Left lobe of liver (tissue), 2 donors: ENCODE results near the gene FSTL4. TPM values are rescaled to one million over a fixed set of nuclear protein-coding genes. Genes with fewer than 3 reads are reported as not detected.

ENCODE experiments used
- ATAC-seq: fragments of 200-7000 bp; cut with Tn5 transposase; one replicate; pipeline ENCODE4 v1.9.1; 2020; ENCODE audit warnings: mild to moderate bottlenecking, moderate library complexity
- DNase-seq: peaks from one replicate; pipeline ENCODE4 v3.0.0-alpha.2; 2020; ENCODE audit warnings: low spot score
- total RNA-seq: library from RNA; stranded (reverse); gene quantifications from one replicate; pipeline ENCODE4 v1.2.1, GENCODE V29; 2021
- donor health status: DM: no; HTN: no; CAD: no; lungs with moderate emphysema.
- donor health status: DM: no; HTN: yes; CAD: no.

The FSTL4 gene
- total RNA-seq, 1 donor from 2014 or later: not detected

DNA sequence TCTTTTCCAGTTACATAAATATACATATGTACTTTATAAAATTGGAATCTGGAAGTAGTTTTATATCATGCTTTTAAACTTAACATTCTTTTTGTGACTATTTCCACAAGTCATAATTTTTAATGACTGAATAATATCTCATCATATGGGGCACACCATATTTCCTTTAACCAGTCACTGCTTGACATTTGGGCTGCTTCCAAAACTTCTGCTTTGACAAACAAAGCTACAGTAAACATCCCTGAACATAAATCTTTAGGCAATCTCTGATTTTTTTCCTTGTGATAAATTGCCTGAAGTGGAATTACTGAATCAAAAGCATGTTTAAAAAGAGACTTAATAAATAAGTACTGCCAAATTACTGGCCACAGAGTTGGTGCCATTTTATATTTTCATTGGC, 178.0 kb downstream of the FSTL4 start:
- DNase-seq (no peak), ATAC-seq (no peak)

DNA sequence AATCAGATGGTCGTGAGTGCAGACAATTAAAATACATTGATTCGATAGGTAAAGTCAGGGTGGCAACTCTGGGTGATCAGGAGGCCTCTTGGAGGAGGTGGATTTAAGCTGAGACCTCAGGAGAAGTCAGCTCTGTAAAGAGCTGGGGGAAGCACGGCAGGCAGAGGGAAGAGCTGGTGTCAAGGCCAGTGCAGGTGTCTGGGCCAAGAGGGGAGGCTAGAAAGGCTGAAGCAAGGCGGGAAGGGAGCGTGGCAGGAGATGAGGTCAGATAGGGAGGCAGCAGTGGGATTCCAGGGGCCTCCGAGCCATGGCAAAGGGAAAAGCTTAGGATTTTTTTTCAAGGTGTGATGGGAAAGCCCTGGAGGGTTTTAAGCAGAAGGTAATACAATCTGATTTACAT, 178.7 kb downstream of the FSTL4 start:
- ATAC-seq (no peak), DNase-seq (no peak)

DNA sequence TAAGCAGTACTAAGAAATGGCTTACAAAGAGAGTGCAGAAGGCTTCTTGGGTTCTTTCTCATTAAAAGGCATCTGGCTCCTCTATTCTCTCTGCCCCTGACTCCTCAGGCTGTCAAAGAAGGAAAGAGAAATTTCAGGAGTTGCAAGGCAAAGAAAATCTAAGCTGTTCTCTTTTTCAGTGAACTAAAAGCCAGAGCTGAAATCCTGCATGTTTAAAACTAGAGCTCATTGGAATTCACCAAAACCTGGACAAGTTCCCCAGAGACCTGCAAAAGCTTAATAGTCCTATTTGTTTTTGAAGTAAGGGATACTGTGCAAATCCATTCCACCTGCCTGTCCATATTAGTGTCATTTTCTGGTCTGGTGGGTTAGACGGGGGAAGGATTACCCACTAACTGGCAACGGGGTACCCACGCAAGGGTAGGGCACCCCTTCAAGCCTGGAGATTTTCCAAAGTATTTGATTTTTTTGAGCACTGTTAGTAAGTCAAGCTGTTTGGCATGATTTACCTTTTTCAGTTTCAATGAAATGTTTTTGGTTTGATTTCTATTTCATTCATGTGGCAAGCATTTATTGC, 179.3 kb downstream of the FSTL4 start:
- no peak for DNase-seq
- ATAC-seq: no peak

DNA sequence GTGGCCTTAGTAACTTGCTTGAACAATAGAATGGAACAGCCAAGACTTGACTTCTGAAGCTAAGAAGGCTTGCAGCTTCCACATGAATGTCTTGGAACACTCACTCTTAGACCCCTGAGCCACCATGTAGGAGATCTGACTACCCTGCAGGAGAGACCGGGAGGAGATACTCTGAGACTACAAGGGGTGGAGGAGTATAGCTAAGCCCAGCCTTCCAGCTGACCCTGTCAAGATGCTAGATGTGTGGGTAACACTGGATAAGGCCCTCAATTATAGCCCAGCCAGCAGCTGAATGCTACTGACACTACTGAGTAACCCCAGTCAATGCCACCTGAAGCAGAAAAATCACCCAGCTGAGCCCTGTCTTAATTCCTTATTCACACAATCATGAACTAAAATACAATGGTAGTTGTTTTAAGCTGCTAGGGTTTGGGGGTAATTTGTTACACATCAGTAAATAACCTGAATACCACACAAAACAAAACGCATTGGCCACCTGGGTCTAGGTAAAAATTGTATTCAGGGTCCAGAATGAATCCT, 180.9 kb downstream of the FSTL4 start:
- no peak for DNase-seq
- ATAC-seq: no peak

DNA sequence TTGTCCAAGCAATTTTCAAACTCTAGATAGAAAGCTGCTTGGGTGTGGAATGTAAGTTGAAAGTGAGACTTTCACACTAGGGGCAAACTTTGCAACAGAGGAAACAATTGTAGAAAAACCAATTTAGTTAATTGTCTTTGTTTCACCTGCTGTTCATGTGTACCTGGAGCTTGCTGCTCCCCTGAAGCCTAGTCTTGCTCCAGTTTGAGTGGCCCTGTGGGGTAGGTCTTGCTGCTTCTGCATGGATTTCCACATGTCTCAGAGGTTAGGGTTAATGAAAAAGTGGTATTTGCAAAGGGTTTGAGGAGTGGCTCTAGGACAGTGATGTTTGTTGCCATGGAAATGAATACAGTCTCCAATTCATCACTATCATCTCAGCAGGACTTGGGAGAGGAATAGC, 182.2 kb downstream of the FSTL4 start:
- no peak for ATAC-seq
- no peak for DNase-seq

DNA sequence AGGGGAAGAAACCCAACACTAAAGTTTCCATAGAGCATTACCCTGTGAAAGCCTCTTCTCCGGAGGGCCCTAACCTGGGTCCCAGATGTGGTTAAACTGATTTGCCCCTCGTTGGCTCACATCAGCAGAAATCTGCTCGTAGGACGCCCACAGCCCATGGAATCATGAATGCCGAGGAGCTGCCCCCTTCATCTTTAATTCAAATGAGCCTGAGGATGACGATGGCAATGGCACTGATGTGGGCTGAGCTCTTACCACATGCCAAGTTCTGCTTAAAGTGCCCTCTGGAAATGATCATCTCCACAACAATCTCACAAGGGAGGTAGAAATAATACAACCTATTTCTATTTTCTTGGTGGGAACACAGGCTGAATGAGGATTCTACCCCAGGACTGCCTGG, 183.3 kb downstream of the FSTL4 start:
- no peak for ATAC-seq
- no peak for DNase-seq

DNA sequence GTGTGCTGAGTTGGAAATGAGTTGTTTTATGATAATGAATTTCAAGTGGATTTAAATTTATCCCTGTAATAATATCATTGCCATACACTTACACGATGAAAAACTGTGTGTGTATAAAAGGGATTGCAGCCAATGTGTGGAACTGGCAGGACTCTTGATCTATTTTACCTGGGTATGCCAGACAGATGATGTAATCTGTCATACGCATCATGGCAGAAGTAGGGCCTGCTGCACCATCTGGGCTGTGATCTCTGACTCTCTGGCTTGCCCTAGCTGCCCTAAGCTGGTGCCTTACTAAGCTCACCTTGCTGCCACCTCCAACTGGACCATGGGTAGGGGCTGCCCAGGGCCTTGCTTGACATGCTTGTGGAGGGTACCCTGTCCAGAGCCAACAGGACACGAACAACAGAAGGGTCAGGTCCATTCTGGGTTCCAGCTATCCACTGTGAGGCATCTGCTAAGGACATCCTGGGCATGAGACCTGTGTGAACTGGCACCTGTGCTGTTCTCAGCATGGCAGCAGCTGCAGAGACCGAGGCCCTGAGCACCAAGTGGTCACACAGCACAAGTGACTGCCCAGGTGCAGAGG, 184.2 kb downstream of the FSTL4 start:
- ATAC-seq: peak; percentile 69
- peak; percentile 39 for DNase-seq

DNA sequence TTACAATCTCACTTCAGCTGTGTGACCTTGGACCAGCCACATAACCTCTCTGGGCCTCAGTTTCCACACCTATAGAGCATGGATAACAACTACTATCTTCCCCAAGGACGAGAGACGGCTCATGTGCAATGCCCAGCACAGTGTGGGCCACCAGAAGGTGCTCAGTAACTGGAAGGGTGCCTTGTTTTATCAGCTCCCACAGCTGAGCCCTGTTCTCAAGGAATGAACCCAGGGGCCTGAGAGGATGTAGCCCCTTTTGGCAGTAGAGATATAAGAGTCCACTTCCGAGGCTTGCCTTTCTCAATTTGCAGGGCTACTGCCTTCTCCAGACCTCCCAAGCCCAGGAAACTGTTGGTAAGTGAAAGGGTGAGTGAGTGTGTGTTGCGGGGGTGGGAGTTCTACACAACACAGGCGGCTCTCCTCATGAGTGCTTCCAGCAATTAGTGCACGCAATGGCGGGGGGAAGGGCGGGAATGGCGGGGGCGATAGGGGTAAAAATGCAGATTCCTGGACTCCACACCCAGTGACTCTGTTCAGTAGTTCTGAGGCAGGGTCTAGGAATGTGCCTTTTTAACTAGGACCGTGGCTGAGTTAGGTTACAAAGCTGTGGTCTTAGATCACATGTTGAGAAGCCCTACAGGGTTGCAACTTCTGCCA, 185.1 kb downstream of the FSTL4 start:
- ATAC-seq: no peak
- no peak for DNase-seq

DNA sequence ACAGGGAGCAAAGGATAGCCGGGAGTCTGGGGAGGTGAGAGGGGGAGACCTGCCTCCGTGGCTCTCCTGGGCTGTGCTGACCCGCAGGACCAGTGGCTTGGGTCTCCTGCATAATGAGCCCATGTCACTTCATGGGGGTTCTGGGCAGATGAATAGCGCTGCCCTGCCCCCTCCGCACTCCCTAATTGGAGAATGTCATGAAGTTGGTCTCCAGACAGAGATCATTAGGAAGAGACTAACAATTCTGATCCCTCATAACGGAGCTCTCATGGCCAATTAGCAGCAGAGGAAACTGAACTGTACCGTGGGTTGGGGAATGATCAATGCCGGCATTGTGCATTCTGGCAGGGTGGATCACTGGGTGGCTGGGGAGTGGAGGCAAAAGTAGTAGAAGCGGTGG, 186.1 kb downstream of the FSTL4 start:
- ATAC-seq (no peak), DNase-seq (no peak)

DNA sequence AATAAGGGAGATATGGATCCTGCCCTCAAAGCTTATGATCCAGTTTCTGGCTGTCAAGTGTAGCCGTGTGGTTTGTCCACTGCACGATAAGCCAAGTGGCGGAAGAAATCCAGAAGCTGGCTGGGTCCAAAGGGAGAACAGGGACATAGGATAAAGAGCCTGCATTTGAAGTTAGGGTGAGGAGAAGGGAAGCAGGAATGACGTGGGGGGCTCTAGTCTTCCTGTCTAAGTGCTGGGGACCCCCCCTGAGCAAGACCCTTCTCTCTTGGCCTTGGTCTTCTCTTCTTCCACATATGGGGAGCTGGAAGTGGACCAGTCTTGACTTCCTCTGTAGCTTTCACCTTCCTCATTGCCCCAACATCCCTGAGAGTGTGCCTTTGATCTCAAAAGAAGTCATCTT, 186.6 kb downstream of the FSTL4 start:
- DNase-seq: no peak
- ATAC-seq: no peak

DNA sequence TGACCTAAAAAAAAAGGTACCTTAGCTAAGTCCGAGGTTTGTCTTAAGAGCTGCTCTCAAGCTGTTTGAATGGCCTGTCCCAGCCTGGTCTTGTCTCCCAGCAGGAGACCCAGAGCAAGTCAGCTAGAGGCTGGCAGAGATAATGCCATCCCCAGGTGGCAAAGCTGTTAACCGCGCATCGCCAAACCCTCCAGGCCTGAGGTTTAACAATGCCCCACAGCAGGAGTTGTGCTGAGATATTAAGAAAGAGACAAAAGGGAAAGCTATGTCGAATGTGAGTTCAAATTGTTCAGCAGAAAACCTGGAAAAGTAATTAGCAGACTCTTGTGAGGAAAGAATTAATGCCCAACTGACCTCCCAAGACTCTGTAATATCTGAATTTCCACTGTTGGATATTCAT, 187.1 kb downstream of the FSTL4 start:
- ATAC-seq (no peak), DNase-seq (no peak)

DNA sequence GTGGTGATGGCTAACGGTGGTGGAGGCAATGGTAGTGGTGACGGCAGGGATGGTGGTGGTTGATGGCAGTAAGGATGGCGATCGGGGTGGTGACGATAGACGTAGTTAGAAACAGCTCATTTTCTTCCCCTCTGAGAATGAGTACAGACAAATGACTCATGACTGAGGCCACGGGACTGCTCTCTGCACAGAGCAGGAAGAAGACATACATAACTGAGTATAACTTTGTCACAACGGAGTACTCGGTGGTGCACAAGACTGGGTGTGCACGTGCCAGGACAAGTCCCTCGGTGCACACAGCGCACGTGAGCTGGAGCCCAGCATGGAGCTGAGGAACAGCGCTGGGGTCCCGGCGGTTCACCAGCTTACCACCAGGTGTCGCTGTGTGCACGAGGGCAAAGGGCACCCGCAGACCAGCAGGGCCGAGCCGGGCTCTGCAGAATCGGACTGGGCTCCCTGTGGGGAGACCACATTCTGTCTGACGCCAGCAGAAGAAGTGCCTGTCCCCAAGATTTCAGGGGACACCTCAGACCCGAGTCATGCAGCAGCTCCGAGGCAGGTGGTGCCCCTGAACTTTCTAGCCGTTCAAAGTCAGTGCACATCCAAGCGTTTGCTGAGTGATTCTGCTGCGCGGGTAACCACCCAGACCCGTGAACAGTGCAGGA, 188.6 kb downstream of the FSTL4 start:
- ATAC-seq: peak; percentile 96
- peak; percentile 74 for DNase-seq

DNA sequence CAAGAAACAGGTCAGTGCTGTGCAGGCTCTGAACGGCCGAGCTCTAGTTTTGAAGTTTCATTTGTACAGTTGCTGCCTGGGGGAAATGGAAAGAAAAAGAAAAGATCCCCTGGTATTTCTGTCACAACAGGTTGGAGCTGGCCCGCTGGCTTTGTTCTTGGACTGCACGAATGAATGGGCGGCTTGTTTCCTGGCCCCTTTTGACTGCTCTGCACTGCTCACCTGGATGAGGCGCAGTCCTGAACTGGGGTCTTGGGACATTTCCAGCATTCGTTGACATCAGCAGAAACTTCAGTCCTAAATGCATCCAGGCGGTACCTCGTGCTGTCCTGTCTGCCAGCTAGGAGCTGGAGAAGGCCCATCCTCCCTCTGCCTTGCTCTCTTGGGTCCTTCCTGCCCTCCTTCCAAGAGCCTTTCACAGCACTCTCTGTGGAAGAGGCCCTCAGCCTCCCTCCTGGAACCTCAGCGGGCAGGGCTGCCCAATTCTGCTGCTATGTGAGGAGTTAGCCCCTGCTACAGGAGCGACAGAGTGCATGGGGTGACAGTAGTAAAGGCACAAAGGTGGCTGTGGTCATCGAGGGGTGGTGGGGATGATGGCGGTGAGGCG, 189.2 kb downstream of the FSTL4 start:
- no peak for DNase-seq

DNA sequence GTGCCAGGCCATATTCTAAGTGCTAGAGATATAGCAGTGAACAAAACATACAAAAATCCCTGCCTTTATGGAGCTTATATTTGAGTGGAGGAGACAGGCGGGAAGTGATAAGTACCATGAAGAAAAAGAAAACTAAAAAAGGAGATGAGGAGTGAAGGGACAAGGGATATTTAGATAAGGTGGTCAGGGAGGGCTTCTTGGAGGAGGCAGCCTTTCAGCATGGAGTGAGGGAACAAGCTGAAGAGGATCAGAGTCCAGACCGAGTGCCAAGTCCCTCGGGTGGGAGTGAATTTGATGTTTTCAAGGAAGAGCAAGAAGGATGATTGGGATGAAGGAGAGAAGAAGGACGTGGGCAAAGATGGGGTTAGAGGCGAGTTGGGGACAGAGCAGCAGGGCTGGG, 190.5 kb downstream of the FSTL4 start:
- ATAC-seq (no peak), DNase-seq (no peak)

More for the DNA sequence above, 189.2 kb downstream of the FSTL4 start:
- no peak for ATAC-seq

DNA sequence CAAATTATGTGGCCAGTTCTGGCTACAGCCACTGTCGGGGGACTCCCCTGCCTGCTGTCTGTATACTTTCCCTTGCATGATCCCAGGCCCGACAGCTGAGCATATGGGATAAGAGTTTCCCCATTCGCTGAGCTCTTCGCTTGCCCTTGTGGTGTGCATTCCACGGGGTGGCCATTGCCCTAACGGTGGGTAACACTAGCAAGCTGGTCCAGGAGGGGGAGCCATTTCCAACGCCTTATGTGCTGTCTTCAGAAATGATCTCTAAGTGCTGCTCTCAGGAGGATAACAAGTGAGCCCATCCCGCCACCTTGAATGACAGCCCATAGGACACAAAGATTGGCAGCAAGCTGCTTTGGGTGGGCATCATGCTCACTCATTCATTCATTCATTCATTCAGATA, 190.9 kb downstream of the FSTL4 start:
- DNase-seq: no peak
- no peak for ATAC-seq

DNA sequence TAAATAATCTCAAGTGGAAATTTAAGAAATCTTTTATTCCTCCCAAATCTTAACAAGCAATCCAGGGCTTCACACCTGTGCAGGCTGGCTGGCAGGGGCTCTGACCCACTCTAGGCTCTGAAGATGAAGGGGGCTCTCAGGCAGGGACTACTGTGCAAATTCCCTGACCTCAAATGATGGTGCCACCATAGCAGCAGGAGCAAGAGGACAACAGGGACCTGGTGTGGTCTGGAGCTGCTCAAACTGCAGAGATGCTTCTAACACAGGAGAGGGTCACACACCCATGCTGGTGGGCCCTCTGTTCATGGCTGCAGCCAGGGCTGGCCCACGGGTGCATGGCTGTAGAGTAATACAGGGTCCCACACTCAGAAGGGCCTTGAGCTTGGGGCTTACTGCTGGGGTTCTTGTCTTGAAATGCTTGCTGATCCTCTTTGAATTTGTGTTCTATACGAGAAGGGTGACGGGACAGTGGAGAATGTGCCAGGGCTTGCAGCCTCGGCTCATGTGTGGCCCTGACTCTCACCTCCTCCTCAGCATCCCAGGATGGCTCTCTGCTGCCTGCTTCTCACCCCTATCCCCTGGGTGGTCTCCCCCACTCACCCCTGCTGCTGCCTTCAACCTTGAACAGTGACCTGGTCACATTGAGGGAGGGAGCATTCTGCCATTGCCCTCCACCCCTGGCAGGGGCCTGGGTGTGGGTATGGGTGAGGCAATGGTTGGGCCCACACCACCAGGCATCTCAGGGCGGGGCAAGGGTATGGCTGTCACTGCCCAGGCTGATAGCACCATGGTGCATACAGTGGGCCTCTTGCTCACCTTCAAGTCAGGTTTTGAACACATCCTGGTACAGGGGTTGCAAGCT, 191.7 kb downstream of the FSTL4 start:
- DNase-seq (no peak), ATAC-seq (no peak)

DNA sequence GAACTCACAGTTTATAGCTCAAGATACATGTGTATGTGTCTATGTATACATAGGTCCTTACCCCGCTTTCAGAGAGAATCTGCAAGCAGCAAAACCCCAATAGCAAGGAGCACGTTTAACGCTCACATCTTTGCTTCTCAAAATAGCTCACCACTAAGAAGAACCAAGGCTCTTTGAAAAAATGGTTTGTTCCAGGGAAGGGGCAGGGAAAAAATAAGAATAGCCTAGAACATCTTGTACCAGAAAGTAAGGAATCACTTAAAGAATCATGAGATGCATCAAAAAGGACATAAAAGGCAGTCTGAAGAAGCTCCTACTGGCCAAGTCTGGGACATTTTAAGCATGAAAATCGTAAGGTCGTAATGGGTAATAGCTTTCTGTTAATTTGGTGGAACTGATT, 196.4 kb downstream of the FSTL4 start:
- DNase-seq (no peak), ATAC-seq (no peak)

DNA sequence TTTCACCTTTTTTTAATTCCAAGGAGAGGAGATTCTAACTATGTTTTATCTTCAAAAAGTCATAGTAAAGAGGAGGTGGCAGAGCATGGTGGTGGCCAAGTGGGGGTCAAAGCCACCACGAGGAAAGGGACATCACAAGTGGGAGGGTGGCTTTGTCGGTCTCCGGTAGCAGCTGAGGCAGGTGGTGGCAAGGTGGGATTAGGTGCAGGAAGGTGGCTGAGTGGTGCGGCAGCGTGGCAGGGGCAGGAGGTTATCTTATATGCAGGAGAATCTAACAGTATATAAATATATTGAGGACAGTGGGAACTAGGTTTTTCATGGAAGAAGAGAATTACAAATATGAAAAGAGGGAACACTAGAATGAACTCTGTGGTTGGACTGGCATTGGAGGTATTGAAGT, 196.8 kb downstream of the FSTL4 start:
- DNase-seq (no peak), ATAC-seq (no peak)

DNA sequence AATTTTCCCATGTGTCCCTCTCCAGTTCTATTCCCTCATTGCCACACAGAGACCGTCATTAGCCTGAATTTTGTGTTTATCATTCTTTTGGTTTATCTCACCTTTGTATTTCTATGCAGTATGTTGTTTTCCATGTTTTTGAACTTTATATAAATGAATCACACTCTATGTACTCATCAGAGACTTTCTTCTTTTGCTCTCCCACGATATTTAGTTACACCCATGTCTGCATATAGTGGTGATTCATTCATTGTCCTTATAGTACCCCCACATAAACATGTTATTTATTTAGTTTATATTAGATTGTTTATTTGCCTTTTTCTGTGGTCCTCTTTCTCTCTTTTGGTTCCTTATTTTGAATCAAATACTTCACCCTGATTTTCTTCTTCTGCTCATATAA, 199.7 kb downstream of the FSTL4 start:
- ATAC-seq: no peak

DNA sequence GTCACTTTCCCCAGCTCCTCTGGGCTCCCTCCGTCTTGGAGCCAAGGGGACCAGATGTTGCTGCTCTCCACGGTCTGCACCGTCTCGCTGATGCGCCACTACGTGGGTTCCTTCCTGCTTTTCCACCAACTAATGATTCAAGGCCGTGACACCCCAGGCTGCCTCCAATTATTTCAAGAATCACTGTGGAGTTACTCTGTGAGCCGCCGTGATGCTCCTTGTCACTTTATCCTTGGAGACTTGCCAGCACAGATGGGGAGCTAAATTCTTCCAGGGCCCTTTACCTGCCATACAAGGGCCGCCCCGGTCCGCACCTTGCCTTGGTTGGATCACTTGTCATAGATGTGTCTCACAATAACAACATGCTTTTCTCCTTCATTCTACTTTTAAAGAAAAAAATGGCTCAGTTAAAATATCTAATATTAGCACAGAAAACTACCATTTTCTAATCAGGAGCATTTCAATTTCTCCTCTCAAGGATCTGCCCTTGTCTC, 202.0 kb downstream of the FSTL4 start:
- DNase-seq: no peak
- ATAC-seq: no peak

More for the DNA sequence above, 199.7 kb downstream of the FSTL4 start:
- DNase-seq: no peak
